GM18508 (cell line): ENCODE measurements around the gene PIERCE2.
"Not testable (repeated sequence)": the region's sequence is repeated elsewhere in the genome, so short reads cannot be mapped to it uniquely, and the experiment has no call there.

Experiments used
- ATAC-seq: cut with Tn5 transposase; IDR thresholded peaks from one replicate; pipeline ENCODE4 v1.9.1; 2021; ENCODE audit warnings: moderate number of reproducible peaks; ENCODE audit not compliant: insufficient read depth, unreplicated experiment

PIERCE2 gene

DNA sequence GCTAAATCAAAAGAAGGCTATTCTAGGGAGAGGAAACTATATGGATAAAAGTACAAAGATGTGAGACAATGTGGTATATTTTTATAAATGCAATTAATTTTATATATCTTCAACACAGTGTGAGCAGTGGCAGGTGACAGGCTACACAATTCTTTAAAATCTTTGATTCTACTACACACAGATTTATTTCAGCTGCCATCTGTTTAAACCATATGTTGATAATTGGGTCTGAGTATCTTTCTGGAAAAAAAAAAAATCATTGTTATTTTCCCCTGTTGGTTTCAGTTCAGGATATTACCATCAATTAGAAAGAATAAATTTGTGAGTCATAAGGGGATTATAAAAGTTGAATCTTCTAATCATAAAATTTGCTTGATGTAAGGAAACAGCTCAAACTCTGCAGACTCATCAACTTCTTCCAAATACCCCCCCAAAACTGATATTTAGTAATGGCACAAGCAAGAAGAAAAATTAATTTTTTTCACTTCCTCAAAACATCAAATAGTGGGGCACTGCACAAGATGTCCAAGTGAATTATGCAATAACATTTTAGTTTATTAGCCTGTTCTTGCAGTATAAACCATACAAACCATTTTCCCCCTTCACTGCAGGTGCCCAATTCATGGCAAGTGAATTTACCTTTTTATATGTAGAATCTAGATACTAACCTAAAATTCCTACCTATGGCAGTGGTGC lies 12.0 kb downstream of the PIERCE2 start:
- no peak for ATAC-seq

DNA sequence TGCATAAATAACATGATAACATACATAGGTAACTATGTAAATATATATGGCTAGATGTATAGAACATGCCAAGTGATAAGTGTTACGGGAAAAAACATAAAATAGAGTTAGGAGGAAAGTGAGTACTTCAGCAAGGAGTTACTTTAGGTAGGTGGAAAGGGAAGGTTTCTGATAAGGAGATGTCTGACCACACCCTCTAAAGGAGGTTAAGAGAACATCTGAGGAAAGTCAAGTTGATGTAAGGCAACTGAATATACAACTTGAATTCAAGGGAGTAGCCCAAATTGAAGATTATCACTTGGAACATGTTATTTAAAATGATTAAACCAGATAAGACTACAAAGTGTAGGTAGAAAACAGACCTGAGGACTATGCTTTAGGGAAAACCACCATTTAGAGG lies 13.8 kb downstream of the PIERCE2 start:
- no peak for ATAC-seq

DNA sequence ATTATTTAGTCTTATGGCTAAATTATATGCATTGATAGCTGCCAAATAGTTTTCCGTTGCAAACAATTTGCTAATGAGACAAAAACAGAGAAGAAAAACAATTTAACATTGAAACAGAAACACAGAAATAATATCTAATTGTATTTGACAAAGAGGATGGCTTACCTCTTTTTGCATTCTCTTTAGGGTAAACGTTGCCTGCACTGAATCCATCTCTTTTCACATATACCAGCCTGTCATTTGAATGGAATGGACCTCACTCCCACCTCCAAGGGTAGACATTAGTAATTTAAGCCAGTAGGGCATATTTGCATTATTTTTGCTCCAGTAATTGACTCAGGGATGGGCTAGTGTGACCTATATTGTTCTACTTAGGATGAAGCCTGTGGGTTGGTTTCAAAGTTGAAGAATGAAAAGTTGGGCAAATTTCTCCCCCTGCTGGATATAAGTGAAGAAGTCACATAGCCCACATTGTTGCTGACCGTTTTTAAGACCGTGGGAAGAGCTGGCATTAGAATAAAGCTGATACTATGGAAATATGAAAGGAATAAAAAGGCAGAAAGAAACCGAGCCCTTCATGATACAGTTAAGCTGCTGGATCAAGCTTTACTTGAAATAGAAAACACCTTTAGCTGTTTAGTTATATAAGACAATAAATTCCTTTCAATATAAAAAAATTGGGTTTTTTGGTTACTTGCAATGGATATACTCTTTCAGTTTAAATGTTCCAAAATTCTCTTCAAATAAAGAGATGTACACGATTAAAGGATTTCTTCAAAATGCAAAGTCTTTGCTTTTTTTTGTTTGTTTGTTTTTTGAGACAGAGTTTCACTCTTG lies 26.9 kb downstream of the PIERCE2 start:
- ATAC-seq = no peak

DNA sequence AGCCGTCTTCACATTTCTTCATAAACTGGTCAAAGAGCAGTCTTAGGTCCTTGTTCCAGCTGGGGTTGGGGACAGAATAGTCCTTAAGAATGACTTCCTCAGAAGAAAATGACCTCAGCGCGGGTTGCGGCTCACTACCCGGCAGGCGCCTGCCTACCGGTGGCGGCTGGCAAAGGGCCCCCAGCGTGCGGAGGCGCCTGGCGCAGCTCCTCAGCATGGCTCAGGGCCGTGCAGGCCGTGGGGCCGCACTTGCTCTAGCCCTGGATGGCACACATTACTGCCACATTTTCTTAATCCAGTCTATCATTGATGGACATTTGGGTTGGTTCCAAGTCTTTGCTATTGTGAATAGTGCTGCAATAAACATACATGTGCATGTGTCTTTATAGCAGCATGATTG lies 34.8 kb downstream of the PIERCE2 start:
- not testable (repeated sequence) for ATAC-seq

DNA sequence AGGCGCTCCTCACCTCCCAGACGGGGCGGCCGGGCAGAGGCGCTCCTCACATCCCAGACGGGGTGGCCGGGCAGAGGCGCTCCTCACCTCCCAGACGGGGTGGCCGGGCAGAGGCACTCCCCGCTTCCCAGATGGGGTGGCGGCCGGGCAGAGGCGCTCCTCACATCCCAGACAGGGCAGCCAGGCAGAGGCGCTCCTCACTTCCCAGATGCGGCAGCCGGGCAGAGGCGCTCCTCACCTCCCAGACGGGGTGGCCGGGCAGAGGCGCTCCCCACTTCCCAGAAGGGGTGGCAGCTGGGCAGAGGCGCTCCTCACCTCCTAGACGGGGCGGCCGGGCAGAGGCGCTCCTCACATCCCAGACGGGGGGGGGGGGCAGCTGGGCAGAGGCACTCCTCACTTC lies 37.6 kb downstream of the PIERCE2 start:
- ATAC-seq = not testable (repeated sequence)

DNA sequence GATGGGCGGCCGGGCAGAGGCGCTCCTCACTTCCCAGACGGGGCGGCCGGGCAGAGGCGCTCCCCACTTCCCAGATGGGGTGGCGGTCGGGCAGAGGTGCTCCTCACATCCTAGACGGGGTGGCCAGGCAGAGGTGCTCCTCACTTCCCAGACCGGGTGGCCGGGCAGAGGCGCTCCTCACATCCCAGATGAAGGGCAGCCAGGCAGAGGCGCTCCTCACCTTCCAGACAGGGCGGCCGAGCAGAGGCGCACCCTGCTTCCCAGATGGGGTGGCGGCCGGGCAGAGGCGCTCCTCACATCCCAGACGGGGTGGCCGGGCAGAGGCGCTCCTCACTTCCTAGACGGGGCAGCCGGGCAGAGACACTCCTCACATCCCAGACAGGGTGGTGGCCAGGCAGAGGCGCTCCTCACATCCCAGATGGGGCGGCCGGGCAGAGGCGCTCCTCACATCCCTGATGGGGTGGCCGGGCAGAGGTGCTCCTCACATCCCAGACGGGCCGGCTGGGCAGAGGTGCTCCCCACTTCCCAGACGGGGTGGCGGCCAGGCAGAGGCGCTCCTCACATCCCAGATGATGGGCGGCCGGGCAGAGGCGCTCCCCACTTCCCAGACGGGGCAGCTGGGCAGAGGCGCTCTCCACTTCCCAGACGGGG lies 38.2 kb downstream of the PIERCE2 start:
- ATAC-seq = not testable (repeated sequence)

DNA sequence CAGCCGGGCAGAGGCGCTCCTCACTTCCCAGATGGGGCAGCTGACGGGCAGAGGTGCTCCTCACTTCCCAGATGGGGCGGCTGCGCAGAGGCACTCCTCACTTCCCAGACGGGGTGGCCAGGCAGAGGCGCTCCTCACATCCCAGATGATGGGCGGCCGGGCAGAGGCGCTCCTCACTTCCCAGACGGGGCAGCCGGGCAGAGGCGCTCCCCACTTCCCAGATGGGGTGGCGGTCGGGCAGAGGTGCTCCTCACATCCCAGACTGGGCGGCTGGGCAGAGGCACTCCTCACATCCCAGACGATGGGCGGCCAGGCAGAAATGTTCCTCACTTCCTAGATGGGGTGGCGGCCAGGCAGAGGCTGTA lies 38.7 kb downstream of the PIERCE2 start:
- not testable (repeated sequence) for ATAC-seq

DNA sequence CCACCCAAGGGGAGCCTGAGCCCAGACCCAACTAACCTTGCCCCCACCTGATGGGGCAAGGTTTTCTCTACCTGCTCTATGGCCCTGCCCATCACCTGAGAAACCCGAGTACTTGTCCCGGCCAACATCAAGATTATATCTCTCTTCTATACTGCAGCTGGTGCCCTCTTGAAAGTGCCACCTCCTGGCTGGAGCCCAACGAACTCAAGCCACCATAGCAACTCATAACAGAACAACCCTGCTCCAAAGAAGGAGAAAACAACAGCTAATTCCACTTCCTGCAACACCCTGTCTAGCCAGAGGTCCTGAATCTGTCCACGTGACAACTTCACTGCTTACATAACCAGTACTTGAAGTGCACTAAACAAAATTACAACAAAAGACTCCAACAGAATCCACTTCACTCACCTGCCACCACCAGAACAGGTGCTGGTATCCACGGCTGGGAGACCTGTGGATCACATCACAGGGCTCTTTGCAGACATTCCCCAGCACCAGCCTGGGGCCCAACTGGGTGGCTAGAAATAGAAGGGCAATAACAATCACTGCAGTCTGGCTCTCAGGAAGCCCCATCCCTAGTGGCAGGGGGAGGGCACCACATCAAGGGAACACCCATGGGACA lies 49.2 kb downstream of the PIERCE2 start:
- no peak for ATAC-seq

DNA sequence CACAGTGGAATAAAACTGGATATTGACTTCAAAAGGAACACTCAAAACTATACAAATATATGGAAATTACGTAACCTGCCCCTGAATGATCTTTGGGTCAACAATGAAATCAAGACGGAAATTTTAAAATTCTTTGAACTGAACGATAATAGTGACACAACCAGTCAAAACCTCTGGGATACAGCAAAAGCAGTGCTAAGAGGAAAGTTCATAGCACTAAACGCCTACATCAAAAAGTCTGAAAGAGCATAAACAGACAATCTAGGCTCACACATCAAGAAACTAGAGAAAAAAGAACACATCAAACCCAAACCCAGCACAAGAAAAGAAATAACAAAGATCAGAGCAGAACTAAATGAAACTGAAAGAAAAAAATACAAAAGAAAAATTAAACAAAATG lies 53.2 kb downstream of the PIERCE2 start:
- no peak for ATAC-seq

DNA sequence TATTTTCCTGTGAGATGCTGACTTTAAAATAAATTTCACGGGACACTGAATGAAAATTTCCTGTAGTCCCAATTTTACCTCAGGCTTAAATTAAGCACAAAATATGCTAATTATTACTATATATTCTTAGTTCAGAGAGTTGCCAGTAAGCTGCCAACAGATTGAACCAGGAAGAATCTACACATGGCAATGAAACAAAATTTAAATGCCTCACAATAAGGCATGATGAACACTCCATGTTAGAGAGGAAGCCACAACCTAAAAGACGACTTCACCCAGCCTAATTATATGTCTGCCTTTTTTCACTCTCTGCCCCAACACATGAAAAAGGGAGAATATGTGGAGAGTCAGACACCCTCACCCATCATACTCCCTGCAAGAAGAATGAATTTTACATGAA lies 60.0 kb downstream of the PIERCE2 start:
- no peak for ATAC-seq
